PC-9 (cell line): Measurements from ENCODE around the gene NTF4. TPM values are rescaled to one million over a fixed set of nuclear protein-coding genes. Genes with fewer than 3 reads are reported as not detected.
A peak's percentile ranks its signal among the peaks of the same experiment; 100 is the strongest.

Source experiments
- BruUV-seq: library from RNA; stranded (reverse); fragments of 400-500 nt; replicated peaks from 2 replicates; lab custom pipeline; 2021; lab: Mats Ljungman, UMichigan
- CTCF ChIA-PET: fragments of 300-600 bp; sonication (Branson Sonifier 250); formaldehyde crosslinking; loops from one replicate; lab custom pipeline; 2022; ENCODE audit warnings: antibody characterized with exemption; lab: Charles Lee
- POLR2A ChIA-PET: fragments of 300-600 bp; sonication (Branson Sonifier 250); formaldehyde crosslinking; loops from one replicate; lab custom pipeline; 2022; ENCODE audit warnings: antibody characterized with exemption; ENCODE audit not compliant: unreplicated experiment; lab: Charles Lee
- DNase-seq, 2 experiments: peaks; one replicate each; pipeline versions ENCODE4 v3.0.0 to v3.0.0-alpha.2; 2015 to 2022; ENCODE audit warnings: mixed read lengths in 1 of 2
- H2AFZ ChIP-seq: fragments of 200-600 bp; sonication (generic); 2 replicates; pipeline ENCODE4 v1.8.1; 2017; ENCODE audit warnings: antibody characterized with exemption
- H3F3A ChIP-seq: fragments of 200-600 bp; sonication (generic); 2 replicates; pipeline ENCODE4 v1.8.1; 2017; ENCODE audit warnings: antibody characterized with exemption, mild to moderate bottlenecking, low read depth; ENCODE audit not compliant: insufficient read depth
- H3K27ac ChIP-seq: fragments of 200-600 bp; sonication (generic); 2 replicates; pipeline ENCODE4 v1.6.1; 2016; ENCODE audit warnings: mixed run types
- H3K27me3 ChIP-seq: fragments of 200-600 bp; sonication (generic); 2 replicates; pipeline ENCODE4 v1.6.1; 2016; ENCODE audit warnings: low read depth, mixed run types; ENCODE audit not compliant: insufficient read depth
- H3K36me3 ChIP-seq: fragments of 200-600 bp; sonication (generic); 2 replicates; pipeline ENCODE4 v1.6.1; 2016; ENCODE audit warnings: low read depth, mixed run types
- H3K4me1 ChIP-seq: fragments of 200-600 bp; sonication (generic); replicated peaks from 2 replicates; pipeline ENCODE4 v1.6.1; 2016; ENCODE audit warnings: mixed run types; ENCODE audit not compliant: insufficient read depth
- H3K4me2 ChIP-seq: fragments of 200-600 bp; sonication (generic); 2 replicates; pipeline ENCODE4 v1.6.1; 2017; ENCODE audit warnings: mixed run types
- H3K4me3 ChIP-seq: fragments of 200-600 bp; sonication (generic); 2 replicates; pipeline ENCODE4 v1.6.1; 2016; ENCODE audit warnings: mixed run types
- H3K79me2 ChIP-seq: fragments of 200-600 bp; sonication (generic); 2 replicates; pipeline ENCODE4 v1.6.1; 2017; ENCODE audit warnings: low read depth, mixed run types
- H3K9me2 ChIP-seq: fragments of 200-600 bp; sonication (generic); 2 replicates; pipeline ENCODE4 v1.8.1; 2017; ENCODE audit warnings: mild to moderate bottlenecking; ENCODE audit not compliant: insufficient read depth
- H3K9me3 ChIP-seq: fragments of 200-600 bp; sonication (generic); 2 replicates; pipeline ENCODE4 v1.8.1; 2016; ENCODE audit warnings: low read depth; ENCODE audit not compliant: insufficient read depth
- H4K20me1 ChIP-seq: fragments of 200-600 bp; sonication (generic); 2 replicates; pipeline ENCODE4 v1.8.1; 2017; ENCODE audit not compliant: insufficient read depth
- EZH2 ChIP-seq: fragments of 200-600 bp; sonication (generic); IDR thresholded peaks from 2 replicates; pipeline ENCODE4 v1.8.0; 2017; ENCODE audit warnings: antibody characterized with exemption, low read depth
- intact Hi-C: fragments of 100-400 bp; cut with micrococcal nuclease; formaldehyde crosslinking; loops from one replicate; pipeline ENCODE4 v1.10.0; 2022; ENCODE audit not compliant: unreplicated experiment
- total RNA-seq: library from RNA; stranded (reverse); gene quantifications from 2 replicates; pipeline ENCODE4 v1.2.3, GENCODE V29; 2021
- TF ChIP-seq, protein P1 (sequence below): fragments of 200-600 bp; sonication (generic); conservative IDR thresholded peaks from 2 replicates; pipeline ENCODE4 v1.6.1; 2017; ENCODE audit warnings: mixed run types, antibody characterized with exemption, mild to moderate bottlenecking, moderate library complexity

Gene NTF4
- total RNA-seq, 1 experiment from 2014 or later, result 14.0 TPM

DNA sequence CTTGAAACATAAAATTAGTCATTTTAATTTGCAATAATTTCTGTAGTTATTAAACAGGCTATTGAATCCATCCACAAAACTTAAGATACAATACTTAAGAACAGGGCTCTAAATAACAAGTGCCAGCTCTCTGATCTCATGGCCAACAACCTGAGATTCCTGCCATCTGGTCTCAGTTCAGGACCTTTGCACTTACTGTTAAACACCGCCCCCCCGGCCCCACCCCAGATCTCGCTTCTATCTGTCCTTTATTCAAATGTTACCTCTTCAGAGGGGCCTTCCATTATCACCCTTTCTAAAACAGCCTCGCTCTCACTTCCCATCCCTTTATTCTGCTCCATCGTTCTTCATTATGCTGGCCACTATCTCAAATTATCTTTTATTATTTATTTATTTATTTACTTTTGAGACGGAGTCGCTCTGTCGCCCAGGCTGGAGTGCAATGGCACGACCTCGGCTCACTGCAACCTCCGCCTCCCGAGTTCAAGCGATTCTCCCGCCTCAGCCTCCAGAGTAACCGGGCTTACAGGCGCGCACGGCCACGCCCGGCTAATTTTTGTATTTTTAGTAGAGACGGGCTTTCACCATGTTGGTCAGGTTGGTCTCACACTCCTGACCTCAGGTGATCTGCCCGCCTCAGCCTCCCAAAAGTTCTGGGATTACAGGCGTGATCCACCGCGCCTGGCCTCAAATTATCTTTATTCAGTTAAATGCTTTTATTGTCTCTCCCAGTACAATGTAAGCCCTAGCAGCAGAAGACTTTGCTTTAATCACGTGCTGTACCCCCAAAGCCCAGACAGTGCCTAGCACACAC is 19.8 kb upstream of the NTF4 start:
- Histone ChIP-seq H3K27me3 (no peaks in the 10 kb centered on the region), H3K4me3 (peak overlapping the region; percentile 77), H3F3A (peaks cover 12% of the 10 kb centered on the region; the same call in 1 of the 2 replicates), H3K4me2 (peak overlapping the region; percentile 78), H2AFZ (peak overlapping the region; percentile 90), H3K27ac (0 out of 2 replicates have a peak overlapping the region, but pooled peaks have one; percentile 14), H3K9me2 (no peaks in the 10 kb centered on the region), H3K79me2 (peaks cover 42% of the 10 kb centered on the region), H3K4me1 (peaks cover 15% of the 10 kb centered on the region), H4K20me1 (peaks cover 38% of the 10 kb centered on the region), H3K36me3 (peaks cover 16% of the 10 kb centered on the region), H3K9me3 (no peaks in the 10 kb centered on the region)
- TF ChIP-seq, protein P1, sequence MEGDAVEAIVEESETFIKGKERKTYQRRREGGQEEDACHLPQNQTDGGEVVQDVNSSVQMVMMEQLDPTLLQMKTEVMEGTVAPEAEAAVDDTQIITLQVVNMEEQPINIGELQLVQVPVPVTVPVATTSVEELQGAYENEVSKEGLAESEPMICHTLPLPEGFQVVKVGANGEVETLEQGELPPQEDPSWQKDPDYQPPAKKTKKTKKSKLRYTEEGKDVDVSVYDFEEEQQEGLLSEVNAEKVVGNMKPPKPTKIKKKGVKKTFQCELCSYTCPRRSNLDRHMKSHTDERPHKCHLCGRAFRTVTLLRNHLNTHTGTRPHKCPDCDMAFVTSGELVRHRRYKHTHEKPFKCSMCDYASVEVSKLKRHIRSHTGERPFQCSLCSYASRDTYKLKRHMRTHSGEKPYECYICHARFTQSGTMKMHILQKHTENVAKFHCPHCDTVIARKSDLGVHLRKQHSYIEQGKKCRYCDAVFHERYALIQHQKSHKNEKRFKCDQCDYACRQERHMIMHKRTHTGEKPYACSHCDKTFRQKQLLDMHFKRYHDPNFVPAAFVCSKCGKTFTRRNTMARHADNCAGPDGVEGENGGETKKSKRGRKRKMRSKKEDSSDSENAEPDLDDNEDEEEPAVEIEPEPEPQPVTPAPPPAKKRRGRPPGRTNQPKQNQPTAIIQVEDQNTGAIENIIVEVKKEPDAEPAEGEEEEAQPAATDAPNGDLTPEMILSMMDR, result no peak
- no peak for TF ChIP-seq EZH2
- DNase-seq, result no peak
- ChIA-PET CTCF (no interaction called here), POLR2A (no interaction called here)
- BruUV-seq, result TSS peak; percentile 96
- intact Hi-C loops, result no loop called here

GRCh38 chr19:49081273-49081672 is 16.7 kb upstream of the NTF4 start:
- no peaks in the 10 kb centered on the region; the same call in 1 of the 2 replicates for H3K36me3 ChIP-seq
- no peak overlapping the region for H2AFZ ChIP-seq
- H3K27ac ChIP-seq, result no peak overlapping the region
- intact Hi-C loops, result no loop called here
- BruUV-seq, result no TSS peak
- ChIA-PET CTCF (no interaction called here), POLR2A (no interaction called here)
- no peak for TF ChIP-seq EZH2
- TF ChIP-seq, protein P1, result no peak
- H3F3A ChIP-seq, result no peaks in the 10 kb centered on the region; the same call in 1 of the 2 replicates
- H3K9me2 ChIP-seq, result no peaks in the 10 kb centered on the region
- H3K4me2 ChIP-seq, result no peak overlapping the region
- H3K4me3 ChIP-seq, result no peak overlapping the region
- H3K9me3 ChIP-seq, result no peaks in the 10 kb centered on the region
- no peaks in the 10 kb centered on the region for H3K4me1 ChIP-seq
- no peak for DNase-seq
- H3K79me2 ChIP-seq, result peaks cover 10% of the 10 kb centered on the region
- peaks cover 7% of the 10 kb centered on the region for H4K20me1 ChIP-seq
- H3K27me3 ChIP-seq, result no peaks in the 10 kb centered on the region

DNA sequence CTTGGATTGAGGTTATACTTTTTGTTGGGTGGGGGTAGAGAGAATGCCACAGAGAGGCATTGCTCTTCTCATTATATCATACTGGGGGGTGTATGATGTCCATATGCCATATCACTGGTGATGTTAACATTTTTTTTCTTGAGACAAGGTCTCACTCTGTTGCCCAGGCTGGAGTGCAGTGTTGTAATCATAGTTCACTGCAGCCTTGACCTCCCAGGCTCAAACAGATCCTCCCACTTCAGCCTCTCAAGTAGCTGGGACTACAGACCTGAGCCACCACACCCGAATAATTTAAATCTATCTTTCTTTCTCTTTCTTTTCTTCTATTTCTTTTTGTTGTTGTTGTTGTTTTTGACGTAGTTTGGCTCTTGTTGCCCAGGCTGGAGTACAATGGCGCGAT is 15.8 kb upstream of the NTF4 start:
- POLR2A ChIA-PET, result no interaction called here
- H3F3A ChIP-seq, result no peaks in the 10 kb centered on the region; the same call in 1 of the 2 replicates
- no peaks in the 10 kb centered on the region for H3K4me1 ChIP-seq
- no peak for TF ChIP-seq EZH2
- H2AFZ ChIP-seq, result no peak overlapping the region
- no peak overlapping the region for H3K4me3 ChIP-seq
- intact Hi-C loops, result no loop called here
- H3K27me3 ChIP-seq, result no peaks in the 10 kb centered on the region
- H3K4me2 ChIP-seq, result no peak overlapping the region
- no peaks in the 10 kb centered on the region for H3K9me2 ChIP-seq
- H3K79me2 ChIP-seq, result peaks cover 1% of the 10 kb centered on the region
- H3K9me3 ChIP-seq, result no peaks in the 10 kb centered on the region
- CTCF ChIA-PET, result no interaction called here
- H3K27ac ChIP-seq, result no peak overlapping the region
- no peak for DNase-seq
- no TSS peak for BruUV-seq
- H3K36me3 ChIP-seq, result no peaks in the 10 kb centered on the region
- H4K20me1 ChIP-seq, result no peaks in the 10 kb centered on the region
